ENCODE results near the gene ZNF423. TPM values are rescaled to one million over a fixed set of nuclear protein-coding genes. Genes with fewer than 3 reads are reported as not detected.

The ZNF423 gene
- total RNA-seq, 1 experiment from 2014 or later, result 11.1 TPM

DNA sequence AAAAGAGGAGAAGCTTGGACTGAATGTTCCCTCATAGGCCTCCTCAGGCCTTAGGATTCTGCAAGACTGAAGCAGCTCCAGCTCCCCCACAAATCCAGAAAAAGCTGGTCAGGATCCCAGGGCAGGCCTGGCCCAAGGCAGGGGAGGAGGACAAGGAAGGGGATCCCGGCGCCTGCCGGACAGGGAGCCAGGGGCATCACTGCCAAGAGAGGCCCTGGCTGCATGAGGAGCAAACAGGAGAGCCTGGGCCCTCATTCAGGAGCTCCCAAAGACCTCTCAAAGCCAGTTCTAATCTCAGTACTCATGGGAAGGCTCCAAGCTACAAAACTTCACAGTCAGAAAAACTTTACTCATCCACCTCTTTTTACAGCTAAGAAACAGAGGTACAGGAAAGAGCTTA, 67.3 kb downstream of the ZNF423 start:
- DNase-seq (ENCODE audit: low spot score), result no peak
- Histone ChIP-seq H3K27me3 (replicated peaks; ENCODE audit: insufficient read depth, low read depth, low read length, poor library complexity) (no peaks in the 10 kb centered on the region), H3K9me3 (ENCODE audit: low read depth, low read length, poor library complexity, severe bottlenecking) (no peaks in the 10 kb centered on the region), H3K4me3 (ENCODE audit: low read depth, low read length, poor library complexity, severe bottlenecking) (no peak overlapping the region), H3K36me3 (ENCODE audit: insufficient read depth, low read length, poor library complexity, severe bottlenecking) (no peaks in the 10 kb centered on the region), H3K27ac (ENCODE audit: low read depth, low read length, poor library complexity, severe bottlenecking) (peak overlapping the region; percentile 46), H3K4me1 (ENCODE audit: insufficient read depth, low read length, poor library complexity, severe bottlenecking) (peaks cover 10% of the 10 kb centered on the region)
- BruUV-seq (replicated peaks), result no TSS peak
- POLR2A ChIA-PET (ENCODE audit: low non-redundant PET), result no interaction called here
- no peak for TF ChIP-seq EZH2 (IDR thresholded peaks at IDR 0.05; ENCODE audit: borderline replicate concordance, low read depth, low read length, poor library complexity, severe bottlenecking)
- TF ChIP-seq, protein P1, sequence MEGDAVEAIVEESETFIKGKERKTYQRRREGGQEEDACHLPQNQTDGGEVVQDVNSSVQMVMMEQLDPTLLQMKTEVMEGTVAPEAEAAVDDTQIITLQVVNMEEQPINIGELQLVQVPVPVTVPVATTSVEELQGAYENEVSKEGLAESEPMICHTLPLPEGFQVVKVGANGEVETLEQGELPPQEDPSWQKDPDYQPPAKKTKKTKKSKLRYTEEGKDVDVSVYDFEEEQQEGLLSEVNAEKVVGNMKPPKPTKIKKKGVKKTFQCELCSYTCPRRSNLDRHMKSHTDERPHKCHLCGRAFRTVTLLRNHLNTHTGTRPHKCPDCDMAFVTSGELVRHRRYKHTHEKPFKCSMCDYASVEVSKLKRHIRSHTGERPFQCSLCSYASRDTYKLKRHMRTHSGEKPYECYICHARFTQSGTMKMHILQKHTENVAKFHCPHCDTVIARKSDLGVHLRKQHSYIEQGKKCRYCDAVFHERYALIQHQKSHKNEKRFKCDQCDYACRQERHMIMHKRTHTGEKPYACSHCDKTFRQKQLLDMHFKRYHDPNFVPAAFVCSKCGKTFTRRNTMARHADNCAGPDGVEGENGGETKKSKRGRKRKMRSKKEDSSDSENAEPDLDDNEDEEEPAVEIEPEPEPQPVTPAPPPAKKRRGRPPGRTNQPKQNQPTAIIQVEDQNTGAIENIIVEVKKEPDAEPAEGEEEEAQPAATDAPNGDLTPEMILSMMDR (conservative IDR thresholded peaks at IDR 0.05; ENCODE audit: low read depth, low read length), result no peak
- intact Hi-C loops (cut with micrococcal nuclease; ENCODE audit: unreplicated experiment), result no loop called here
- CTCF ChIA-PET, result no interaction called here

DNA sequence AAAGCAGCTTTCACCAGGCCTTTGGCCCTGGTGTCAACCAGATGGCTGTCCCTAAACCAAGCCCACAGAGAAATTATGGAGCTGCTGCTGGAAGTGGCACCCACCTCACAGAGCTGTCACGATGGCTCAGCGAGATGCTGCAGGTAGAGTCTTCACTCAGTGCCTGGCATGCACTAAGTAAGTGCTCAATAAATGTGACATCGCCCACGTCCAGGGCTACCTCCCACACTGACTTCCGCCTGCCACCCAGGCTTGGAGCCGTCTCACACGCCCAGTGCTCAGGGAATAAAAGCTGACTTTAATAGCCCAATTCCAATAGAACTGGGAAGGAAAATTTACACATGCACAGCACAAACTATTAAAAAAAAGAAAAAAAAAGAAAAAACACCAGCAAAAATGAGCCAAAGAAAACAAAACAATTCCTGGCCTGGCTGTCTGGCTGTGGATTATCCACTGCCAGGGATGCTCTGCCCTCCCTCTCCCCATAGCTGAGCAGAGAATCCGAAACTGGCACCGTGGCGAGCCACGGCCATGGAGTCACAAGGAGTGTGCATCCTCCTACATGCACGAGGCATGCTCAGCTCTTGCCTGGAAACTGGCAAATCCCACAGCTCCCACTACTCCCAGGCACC, 68.9 kb downstream of the ZNF423 start:
- no peak overlapping the region for H3K4me3 ChIP-seq (ENCODE audit: low read depth, low read length, poor library complexity, severe bottlenecking)
- peaks cover 10% of the 10 kb centered on the region for H3K4me1 ChIP-seq (ENCODE audit: insufficient read depth, low read length, poor library complexity, severe bottlenecking)
- BruUV-seq (replicated peaks), result no TSS peak
- no peak for TF ChIP-seq EZH2 (IDR thresholded peaks at IDR 0.05; ENCODE audit: borderline replicate concordance, low read depth, low read length, poor library complexity, severe bottlenecking)
- TF ChIP-seq, protein P1 (conservative IDR thresholded peaks at IDR 0.05; ENCODE audit: low read depth, low read length), result no peak
- no peak for DNase-seq (ENCODE audit: low spot score)
- H3K27me3 ChIP-seq (replicated peaks; ENCODE audit: insufficient read depth, low read depth, low read length, poor library complexity), result no peaks in the 10 kb centered on the region
- H3K9me3 ChIP-seq (ENCODE audit: low read depth, low read length, poor library complexity, severe bottlenecking), result no peaks in the 10 kb centered on the region
- intact Hi-C loops (cut with micrococcal nuclease; ENCODE audit: unreplicated experiment), result no loop called here
- CTCF ChIA-PET, result no interaction called here
- no peak overlapping the region for H3K27ac ChIP-seq (ENCODE audit: low read depth, low read length, poor library complexity, severe bottlenecking)
- POLR2A ChIA-PET (ENCODE audit: low non-redundant PET), result no interaction called here
- no peaks in the 10 kb centered on the region for H3K36me3 ChIP-seq (ENCODE audit: insufficient read depth, low read length, poor library complexity, severe bottlenecking)

DNA sequence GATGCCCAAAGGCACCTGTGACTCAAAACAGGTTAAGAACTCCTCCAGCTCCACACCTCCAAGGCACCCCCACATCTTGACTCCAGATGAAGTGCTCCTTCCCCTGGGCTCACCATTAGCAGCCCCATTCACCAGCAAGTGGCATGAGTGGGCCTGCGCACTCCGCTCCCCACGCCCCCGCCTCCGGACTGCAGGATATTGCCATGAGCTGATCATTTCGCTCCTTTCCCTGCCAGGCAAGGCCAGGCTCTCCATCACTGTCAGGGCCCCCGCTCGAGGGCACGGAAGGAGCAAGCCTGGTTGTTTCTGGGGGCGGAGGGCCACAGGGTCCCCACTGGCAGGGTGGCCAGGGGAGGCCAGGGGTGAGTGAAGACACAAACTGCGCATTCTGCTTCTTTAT, 69.9 kb downstream of the ZNF423 start:
- H3K27me3 ChIP-seq (replicated peaks; ENCODE audit: insufficient read depth, low read depth, low read length, poor library complexity), result no peaks in the 10 kb centered on the region
- H3K4me1 ChIP-seq (ENCODE audit: insufficient read depth, low read length, poor library complexity, severe bottlenecking), result peaks cover 15% of the 10 kb centered on the region
- intact Hi-C loops (cut with micrococcal nuclease; ENCODE audit: unreplicated experiment), result no loop called here
- H3K27ac ChIP-seq (ENCODE audit: low read depth, low read length, poor library complexity, severe bottlenecking), result no peak overlapping the region
- BruUV-seq (replicated peaks), result no TSS peak
- H3K9me3 ChIP-seq (ENCODE audit: low read depth, low read length, poor library complexity, severe bottlenecking), result no peaks in the 10 kb centered on the region
- no peak for TF ChIP-seq EZH2 (IDR thresholded peaks at IDR 0.05; ENCODE audit: borderline replicate concordance, low read depth, low read length, poor library complexity, severe bottlenecking)
- TF ChIP-seq, protein P1 (conservative IDR thresholded peaks at IDR 0.05; ENCODE audit: low read depth, low read length), result no peak
- ChIA-PET POLR2A (ENCODE audit: low non-redundant PET) (no interaction called here), CTCF (no interaction called here)
- no peaks in the 10 kb centered on the region for H3K36me3 ChIP-seq (ENCODE audit: insufficient read depth, low read length, poor library complexity, severe bottlenecking)
- no peak for DNase-seq (ENCODE audit: low spot score)
- no peak overlapping the region for H3K4me3 ChIP-seq (ENCODE audit: low read depth, low read length, poor library complexity, severe bottlenecking)
